Measurements from ENCODE around the gene SLC23A2.

Gene SLC23A2

GRCh38 chr20:4813863-4814695 is 187.2 kb downstream of the SLC23A2 start:
- DNase-seq (ENCODE audit: low read depth) = no peak

GRCh38 chr20:4813076-4813862 is 188.0 kb downstream of the SLC23A2 start:
- DNase-seq (ENCODE audit: low read depth) = no peak

GRCh38 chr20:4812641-4813075 is 188.7 kb downstream of the SLC23A2 start:
- DNase-seq (ENCODE audit: low read depth) = no peak

GRCh38 chr20:4812216-4812615 is 189.1 kb downstream of the SLC23A2 start:
- DNase-seq (ENCODE audit: low read depth) = no peak

GRCh38 chr20:4811661-4812181 is 189.6 kb downstream of the SLC23A2 start:
- no peak for DNase-seq (ENCODE audit: low read depth)

- DNase-seq (ENCODE audit: low read depth) = no peak
Observed at GRCh38 chr20:4811257-4811656, 190.1 kb downstream of the SLC23A2 start.

GRCh38 chr20:4810426-4811019 is 190.8 kb downstream of the SLC23A2 start:
- DNase-seq (ENCODE audit: low read depth) = no peak

GRCh38 chr20:4809707-4810106 is 191.6 kb downstream of the SLC23A2 start:
- DNase-seq (ENCODE audit: low read depth) = no peak

GRCh38 chr20:4808872-4809271 is 192.4 kb downstream of the SLC23A2 start:
- no peak for DNase-seq (ENCODE audit: low read depth)

- no peak for DNase-seq (ENCODE audit: low read depth)
Observed at GRCh38 chr20:4805663-4806449, 195.5 kb downstream of the SLC23A2 start.

- no peak for DNase-seq (ENCODE audit: low read depth)
Observed at GRCh38 chr20:4802527-4802926, 198.8 kb downstream of the SLC23A2 start.

All from stimulated activated CD8-positive, alpha-beta memory T cell treated with anti-CD3 and anti-CD28 coated beads, Interleukin-12 subunit alpha, Interleukin-12 subunit beta, amount 100 ng/mL, for 1 hour (primary cell).